Measurements from ENCODE around the gene AGAP3.

The AGAP3 gene

DNA sequence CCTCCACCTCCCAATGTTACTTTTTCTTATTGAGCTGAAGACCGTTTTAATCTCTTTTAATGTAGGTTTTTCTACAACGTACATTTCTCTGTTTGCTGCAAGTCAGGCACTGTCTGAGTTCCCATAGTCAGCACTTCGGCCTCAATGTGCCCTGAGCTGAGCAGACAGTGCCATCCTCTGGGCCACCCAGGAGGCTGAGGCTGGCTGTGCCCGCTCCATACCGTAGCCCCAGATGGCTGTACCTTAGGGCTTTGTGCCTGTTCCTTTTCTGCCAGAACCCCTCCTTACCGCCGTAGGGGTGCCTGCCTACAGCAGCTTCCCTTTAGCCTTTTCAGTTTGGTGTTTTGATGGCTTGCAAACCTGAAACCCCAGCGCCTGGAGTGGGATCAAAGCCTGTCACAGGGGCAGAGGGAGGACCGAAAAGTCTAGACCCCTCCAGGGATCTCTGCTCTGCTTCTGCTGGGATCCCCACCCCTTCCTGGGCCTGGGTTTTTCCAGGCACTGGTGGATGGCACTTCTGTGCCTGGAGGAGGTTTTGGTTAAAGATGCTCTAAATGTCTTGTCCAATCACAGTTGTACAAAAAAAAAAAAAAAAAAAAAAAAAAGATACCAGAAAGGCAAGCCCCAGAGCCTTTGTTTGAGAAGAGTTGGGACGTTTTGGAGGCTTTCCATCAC is 9.0 kb downstream of the AGAP3 start:
- DNase-seq (ENCODE audit: low read depth) = no peak
- TF ChIP-seq, protein P1, sequence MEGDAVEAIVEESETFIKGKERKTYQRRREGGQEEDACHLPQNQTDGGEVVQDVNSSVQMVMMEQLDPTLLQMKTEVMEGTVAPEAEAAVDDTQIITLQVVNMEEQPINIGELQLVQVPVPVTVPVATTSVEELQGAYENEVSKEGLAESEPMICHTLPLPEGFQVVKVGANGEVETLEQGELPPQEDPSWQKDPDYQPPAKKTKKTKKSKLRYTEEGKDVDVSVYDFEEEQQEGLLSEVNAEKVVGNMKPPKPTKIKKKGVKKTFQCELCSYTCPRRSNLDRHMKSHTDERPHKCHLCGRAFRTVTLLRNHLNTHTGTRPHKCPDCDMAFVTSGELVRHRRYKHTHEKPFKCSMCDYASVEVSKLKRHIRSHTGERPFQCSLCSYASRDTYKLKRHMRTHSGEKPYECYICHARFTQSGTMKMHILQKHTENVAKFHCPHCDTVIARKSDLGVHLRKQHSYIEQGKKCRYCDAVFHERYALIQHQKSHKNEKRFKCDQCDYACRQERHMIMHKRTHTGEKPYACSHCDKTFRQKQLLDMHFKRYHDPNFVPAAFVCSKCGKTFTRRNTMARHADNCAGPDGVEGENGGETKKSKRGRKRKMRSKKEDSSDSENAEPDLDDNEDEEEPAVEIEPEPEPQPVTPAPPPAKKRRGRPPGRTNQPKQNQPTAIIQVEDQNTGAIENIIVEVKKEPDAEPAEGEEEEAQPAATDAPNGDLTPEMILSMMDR (IDR thresholded peaks at IDR 0.05; ENCODE audit: control insufficient read depth, extremely low read depth, insufficient read depth) = no peak
- no peak overlapping the region for H3K4me3 ChIP-seq (ENCODE audit: low read depth, low read length)

DNA sequence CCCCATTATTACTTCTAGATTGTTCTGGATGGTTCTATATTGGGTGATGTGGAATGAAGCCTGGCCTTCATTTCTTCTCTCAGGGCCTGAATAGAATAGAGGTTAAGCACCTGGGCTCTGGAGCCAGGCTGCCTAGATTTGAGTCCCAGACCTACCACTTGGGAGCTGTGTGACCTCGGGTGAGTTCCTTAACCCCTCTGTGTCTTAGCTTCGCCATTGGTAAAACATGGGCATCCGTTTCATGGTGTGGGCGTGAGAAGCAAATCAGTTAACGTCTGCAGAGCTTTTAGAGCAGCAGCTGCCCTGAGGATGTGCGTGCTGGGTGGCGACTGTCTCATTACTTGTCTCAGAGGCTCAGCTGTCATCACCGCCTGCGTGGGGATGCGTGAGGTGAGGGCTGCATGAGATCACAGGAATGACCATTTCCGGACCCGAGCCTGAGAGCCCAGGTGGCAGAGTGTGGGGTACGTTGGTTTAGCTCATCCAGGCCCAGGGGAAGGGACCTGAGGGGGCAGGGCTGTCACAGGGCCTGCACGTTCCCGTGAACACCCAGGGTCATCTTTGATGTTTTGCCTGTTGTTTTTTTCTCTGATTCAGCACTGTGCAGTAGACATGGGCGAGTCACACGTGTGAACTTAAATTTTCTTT is 9.7 kb downstream of the AGAP3 start:
- no peak overlapping the region for H3K4me3 ChIP-seq (ENCODE audit: low read depth, low read length)
- DNase-seq (ENCODE audit: low read depth) = no peak
- TF ChIP-seq, protein P1 (IDR thresholded peaks at IDR 0.05; ENCODE audit: control insufficient read depth, extremely low read depth, insufficient read depth) = no peak

DNA sequence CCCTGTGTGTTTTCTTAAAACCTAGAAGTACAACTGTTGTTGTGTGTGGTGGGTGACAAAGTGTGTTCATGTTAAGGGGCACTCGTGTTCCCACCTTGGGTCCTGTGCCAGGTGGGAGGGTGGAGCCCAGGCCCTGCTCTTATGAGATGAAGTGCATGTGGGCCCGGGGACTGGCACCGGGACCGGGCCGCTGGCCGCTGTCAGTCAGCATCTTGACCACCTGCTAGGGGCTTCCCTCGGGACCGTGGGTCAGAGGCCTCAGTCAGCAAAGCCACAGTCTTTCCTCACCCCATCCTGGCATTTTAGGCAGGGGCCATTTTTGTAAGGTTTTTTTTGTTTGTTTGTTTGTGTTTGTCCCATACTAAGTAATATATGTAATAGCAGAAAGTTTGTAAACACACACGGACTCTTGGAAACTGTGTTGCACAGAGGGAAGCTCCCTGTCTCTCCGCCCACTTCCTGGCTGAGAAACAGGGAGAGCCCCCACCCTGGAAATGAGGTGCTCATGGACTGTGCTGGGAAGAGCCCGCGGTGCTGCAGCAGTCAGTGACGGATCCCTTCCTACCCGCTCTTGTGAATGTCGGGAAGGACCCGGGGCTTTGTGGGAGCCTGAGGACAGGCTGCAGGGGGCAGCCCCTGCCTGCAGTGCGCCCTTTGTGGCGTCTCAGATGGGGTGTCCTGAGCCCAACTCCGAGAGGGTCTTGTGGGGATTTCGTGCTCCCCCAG is 13.4 kb downstream of the AGAP3 start:
- TF ChIP-seq, protein P1 (IDR thresholded peaks at IDR 0.05; ENCODE audit: control insufficient read depth, extremely low read depth, insufficient read depth) = no peak
- H3K4me3 ChIP-seq (ENCODE audit: low read depth, low read length) = no peak overlapping the region
- no peak for DNase-seq (ENCODE audit: low read depth)

DNA sequence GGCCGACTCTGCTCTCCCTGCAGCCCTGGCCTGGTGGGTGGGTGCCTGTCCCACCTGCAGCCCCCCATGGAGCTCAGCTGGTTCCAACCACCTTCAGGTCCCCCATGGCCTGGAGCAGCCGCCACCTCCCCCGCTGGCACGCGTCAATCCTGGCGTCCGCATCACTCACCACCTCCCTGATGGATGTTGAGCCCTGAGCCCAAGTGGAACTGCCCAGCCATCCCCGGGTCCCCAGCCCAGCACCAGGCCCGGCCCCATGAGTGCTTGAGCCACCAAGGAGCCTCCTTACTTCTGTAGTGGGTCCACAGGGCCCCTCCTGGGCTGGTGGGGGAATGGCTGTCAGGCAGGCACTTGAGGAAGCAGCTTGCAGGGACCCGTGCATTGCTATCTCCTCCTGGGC is 14.6 kb downstream of the AGAP3 start:
- no peak overlapping the region for H3K4me3 ChIP-seq (ENCODE audit: low read depth, low read length)
- DNase-seq (ENCODE audit: low read depth) = no peak
- TF ChIP-seq, protein P1 (IDR thresholded peaks at IDR 0.05; ENCODE audit: control insufficient read depth, extremely low read depth, insufficient read depth) = no peak

DNA sequence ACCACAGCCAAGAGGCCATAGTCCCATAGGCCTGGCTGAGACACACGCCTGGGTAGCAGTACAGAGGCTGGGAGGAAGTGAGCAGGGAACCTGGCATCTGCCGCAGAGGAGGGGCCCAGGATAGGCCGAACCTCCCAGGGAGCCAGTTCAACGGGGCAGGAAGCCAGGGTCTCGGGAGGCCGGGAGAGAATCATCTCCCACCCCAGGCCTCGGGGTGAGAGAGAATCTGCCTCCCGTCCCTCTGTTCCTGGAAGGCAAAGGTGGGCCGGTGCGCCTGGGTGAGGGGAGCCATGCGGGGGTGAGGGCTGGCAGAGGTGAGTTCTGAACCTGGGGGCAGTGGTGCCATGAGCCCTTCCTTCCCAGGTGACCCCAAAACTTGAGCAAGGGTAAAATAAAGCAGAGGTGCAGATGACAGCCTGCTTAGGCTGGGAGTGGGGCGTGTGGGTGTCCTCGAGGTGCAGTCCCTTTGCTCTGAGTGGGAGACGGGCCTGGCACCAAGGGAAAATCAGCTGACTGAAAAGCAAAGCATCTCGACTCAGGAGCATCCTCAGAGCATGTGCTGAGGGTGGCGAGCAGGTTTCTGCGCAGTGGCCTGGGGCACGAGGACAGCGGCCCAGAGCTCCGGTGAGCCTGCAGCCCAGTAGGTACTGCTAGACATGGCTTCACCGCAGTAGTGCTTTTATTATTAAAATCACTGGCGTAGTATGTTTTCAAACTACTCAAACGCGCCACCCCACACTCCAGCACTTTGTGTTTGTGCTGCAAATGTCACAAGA is 15.5 kb downstream of the AGAP3 start:
- no peak overlapping the region for H3K4me3 ChIP-seq (ENCODE audit: low read depth, low read length)
- TF ChIP-seq, protein P1 (IDR thresholded peaks at IDR 0.05; ENCODE audit: control insufficient read depth, extremely low read depth, insufficient read depth) = no peak
- no peak for DNase-seq (ENCODE audit: low read depth)

DNA sequence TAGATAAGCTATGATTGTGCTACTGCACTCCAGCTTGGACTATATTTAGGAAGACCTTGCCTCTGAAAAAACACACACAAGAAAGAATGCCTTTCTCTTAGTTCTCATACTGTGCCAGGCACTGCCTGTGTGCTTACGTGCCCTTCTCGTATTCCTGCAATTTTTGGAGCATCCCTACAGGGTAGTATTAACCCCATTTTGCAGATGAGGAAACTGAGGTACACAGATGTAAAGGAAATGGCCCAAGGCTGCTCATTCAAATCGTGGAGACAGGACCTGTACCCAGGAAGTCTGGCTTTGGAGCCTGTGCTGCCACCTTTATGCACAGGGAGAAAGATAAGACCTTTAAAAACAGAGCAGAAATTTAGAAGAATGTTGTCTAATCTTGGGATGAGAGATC is 16.7 kb downstream of the AGAP3 start:
- TF ChIP-seq, protein P1 (IDR thresholded peaks at IDR 0.05; ENCODE audit: control insufficient read depth, extremely low read depth, insufficient read depth) = no peak
- H3K4me3 ChIP-seq (ENCODE audit: low read depth, low read length) = no peak overlapping the region
- no peak for DNase-seq (ENCODE audit: low read depth)

Data from LNCaP clone FGC (cell line).